Smooth muscle cell (in vitro differentiated cells): ENCODE measurements around the gene DMD. TPM values are rescaled to one million over a fixed set of nuclear protein-coding genes. Genes with fewer than 3 reads are reported as not detected.

Experiments
- DNase-seq: peaks from one replicate; lab custom pipeline; 2025; ENCODE audit not compliant: unreplicated experiment; lab: John Stamatoyannopoulos, UW
- H2AFZ ChIP-seq: fragments of 200-600 bp; sonication (generic); 2 replicates; pipeline ENCODE4 v1.6.0; 2016; ENCODE audit warnings: antibody characterized with exemption, low read depth, mild to moderate bottlenecking
- H3F3A ChIP-seq: fragments of 200-600 bp; sonication (generic); 2 replicates; pipeline ENCODE4 v1.6.0; 2017; ENCODE audit warnings: antibody characterized with exemption, low read depth
- H3K27ac ChIP-seq: fragments of 200-600 bp; sonication (generic); 2 replicates; pipeline ENCODE4 v1.5.1; 2016; ENCODE audit warnings: low read depth, mild to moderate bottlenecking
- H3K27me3 ChIP-seq: fragments of 200-600 bp; sonication (generic); 2 replicates; pipeline ENCODE4 v1.6.1; 2016; ENCODE audit warnings: low read depth, mild to moderate bottlenecking
- H3K36me3 ChIP-seq: fragments of 200-600 bp; sonication (generic); 2 replicates; pipeline ENCODE4 v1.5.1; 2016; ENCODE audit warnings: low read depth
- H3K4me1 ChIP-seq: fragments of 200-600 bp; sonication (generic); 2 replicates; pipeline ENCODE4 v1.5.1; 2016; ENCODE audit warnings: low read depth
- H3K4me2 ChIP-seq: fragments of 200-600 bp; sonication (generic); 2 replicates; pipeline ENCODE4 v1.6.0; 2016; ENCODE audit warnings: mild to moderate bottlenecking
- H3K4me3 ChIP-seq: fragments of 200-600 bp; sonication (generic); 2 replicates; pipeline ENCODE4 v1.5.1; 2016; ENCODE audit warnings: mild to moderate bottlenecking
- H3K79me2 ChIP-seq: fragments of 200-600 bp; sonication (generic); 2 replicates; pipeline ENCODE4 v1.6.0; 2016; ENCODE audit warnings: low read depth, mild to moderate bottlenecking
- H3K9ac ChIP-seq: fragments of 200-600 bp; sonication (generic); 2 replicates; pipeline ENCODE4 v1.6.0; 2016; ENCODE audit warnings: low read depth
- H3K9me3 ChIP-seq: fragments of 200-600 bp; sonication (generic); replicated peaks from 2 replicates; pipeline ENCODE4 v1.5.1; 2016; ENCODE audit warnings: low read depth
- H4K20me1 ChIP-seq: fragments of 200-600 bp; sonication (generic); 2 replicates; pipeline ENCODE4 v1.6.0; 2016; ENCODE audit warnings: low read depth
- WGBS: methylation state at CpG from one replicate; pipeline ENCODE4 v1.1.7; 2016; ENCODE audit warnings: low lambda C conversion rate; 5-methylcytosine and 5-hydroxymethylcytosine counted together
- polyA plus RNA-seq: library from polyadenylated mRNA; unstranded; fragments of >200 nt; fragmentation: Nextera tagmentation; extraction: Ambion mirVana; gene quantifications from 2 replicates; pipeline ENCODE4 v1.2.1, GENCODE V29; 2016
- total RNA-seq: library from RNA; depleted of rRNA; stranded (reverse); fragments of >200 nt; gene quantifications from 2 replicates; pipeline ENCODE4 v1.2.3, GENCODE V29; 2014
- TF ChIP-seq, protein P1 (sequence below): fragments of 200-600 bp; sonication (generic); IDR thresholded peaks from 2 replicates; pipeline ENCODE4 v1.5.1; 2017; ENCODE audit warnings: borderline replicate concordance, mild to moderate bottlenecking, antibody characterized with exemption; ENCODE audit not compliant: insufficient read depth, poor library complexity, severe bottlenecking

The DMD gene
- total and polyA plus RNA-seq, 2 experiments from 2014 or later: 12.3 to 12.6 TPM

DNA sequence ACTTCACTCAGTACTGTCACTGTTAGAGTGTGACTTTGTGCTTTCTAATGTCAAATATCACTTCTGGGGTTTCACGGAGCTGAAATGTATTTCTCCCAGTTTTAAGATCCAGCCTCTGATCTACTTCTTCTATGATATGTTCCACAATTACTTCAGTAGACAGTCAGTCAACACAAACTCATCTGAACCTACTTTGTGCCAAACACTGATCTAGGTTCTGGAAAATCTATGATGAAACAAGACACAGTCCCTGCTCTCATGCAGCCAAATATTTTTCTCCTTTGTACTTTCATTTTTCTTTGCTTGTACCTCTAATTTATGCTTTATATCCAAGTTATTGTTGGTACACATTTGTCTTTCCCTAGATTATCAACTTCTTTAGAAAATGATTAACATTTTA lies 1498.2 kb downstream of the DMD start:
- 81% methylated on average over 1 of the region's 1 CpG for WGBS
- TF ChIP-seq, protein P1, sequence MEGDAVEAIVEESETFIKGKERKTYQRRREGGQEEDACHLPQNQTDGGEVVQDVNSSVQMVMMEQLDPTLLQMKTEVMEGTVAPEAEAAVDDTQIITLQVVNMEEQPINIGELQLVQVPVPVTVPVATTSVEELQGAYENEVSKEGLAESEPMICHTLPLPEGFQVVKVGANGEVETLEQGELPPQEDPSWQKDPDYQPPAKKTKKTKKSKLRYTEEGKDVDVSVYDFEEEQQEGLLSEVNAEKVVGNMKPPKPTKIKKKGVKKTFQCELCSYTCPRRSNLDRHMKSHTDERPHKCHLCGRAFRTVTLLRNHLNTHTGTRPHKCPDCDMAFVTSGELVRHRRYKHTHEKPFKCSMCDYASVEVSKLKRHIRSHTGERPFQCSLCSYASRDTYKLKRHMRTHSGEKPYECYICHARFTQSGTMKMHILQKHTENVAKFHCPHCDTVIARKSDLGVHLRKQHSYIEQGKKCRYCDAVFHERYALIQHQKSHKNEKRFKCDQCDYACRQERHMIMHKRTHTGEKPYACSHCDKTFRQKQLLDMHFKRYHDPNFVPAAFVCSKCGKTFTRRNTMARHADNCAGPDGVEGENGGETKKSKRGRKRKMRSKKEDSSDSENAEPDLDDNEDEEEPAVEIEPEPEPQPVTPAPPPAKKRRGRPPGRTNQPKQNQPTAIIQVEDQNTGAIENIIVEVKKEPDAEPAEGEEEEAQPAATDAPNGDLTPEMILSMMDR: no peak

DNA sequence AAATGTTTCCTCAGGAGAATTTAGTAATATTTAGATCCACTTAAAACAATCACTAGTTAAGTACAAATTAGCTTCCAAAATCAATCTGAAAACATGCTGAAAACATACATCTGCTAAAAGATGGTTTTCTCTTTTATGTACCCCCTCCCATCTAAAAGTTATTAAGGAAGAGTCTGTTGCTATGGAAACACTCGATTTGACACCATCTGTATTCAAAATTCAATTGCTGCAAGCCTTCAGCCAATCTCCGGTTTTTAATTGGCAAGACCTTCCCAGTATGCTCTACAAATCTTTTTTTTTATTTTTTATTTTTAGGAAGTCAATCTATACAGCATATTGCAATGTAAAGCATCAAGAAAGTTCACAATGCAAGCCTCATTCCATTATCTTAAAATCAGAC lies 1500.2 kb downstream of the DMD start:
- Histone ChIP-seq H3K4me1 (no peaks in the 10 kb centered on the region), H3K36me3 (no peaks in the 10 kb centered on the region), H2AFZ (no peak overlapping the region), H3K79me2 (no peaks in the 10 kb centered on the region), H3F3A (no peaks in the 10 kb centered on the region), H3K27me3 (no peaks in the 10 kb centered on the region), H3K27ac (no peak overlapping the region), H3K4me2 (no peak overlapping the region), H4K20me1 (no peaks in the 10 kb centered on the region), H3K9ac (no peak overlapping the region), H3K4me3 (no peak overlapping the region), H3K9me3 (no peaks in the 10 kb centered on the region)
- TF ChIP-seq, protein P1: no peak
- no peak for DNase-seq
- 57% methylated on average over 2 of the region's 2 CpGs for WGBS

More for the DNA sequence above, 1498.2 kb downstream of the DMD start:
- no peak overlapping the region for H3K9ac ChIP-seq
- H2AFZ ChIP-seq: no peak overlapping the region
- no peak for DNase-seq
- no peak overlapping the region for H3K4me2 ChIP-seq
- no peaks in the 10 kb centered on the region for H3K27me3 ChIP-seq
- H4K20me1 ChIP-seq: no peaks in the 10 kb centered on the region
- no peaks in the 10 kb centered on the region for H3F3A ChIP-seq
- no peak overlapping the region for H3K4me3 ChIP-seq
- no peak overlapping the region for H3K27ac ChIP-seq
- H3K9me3 ChIP-seq: no peaks in the 10 kb centered on the region
- H3K79me2 ChIP-seq: no peaks in the 10 kb centered on the region
- H3K4me1 ChIP-seq: no peaks in the 10 kb centered on the region
- no peaks in the 10 kb centered on the region for H3K36me3 ChIP-seq

DNA sequence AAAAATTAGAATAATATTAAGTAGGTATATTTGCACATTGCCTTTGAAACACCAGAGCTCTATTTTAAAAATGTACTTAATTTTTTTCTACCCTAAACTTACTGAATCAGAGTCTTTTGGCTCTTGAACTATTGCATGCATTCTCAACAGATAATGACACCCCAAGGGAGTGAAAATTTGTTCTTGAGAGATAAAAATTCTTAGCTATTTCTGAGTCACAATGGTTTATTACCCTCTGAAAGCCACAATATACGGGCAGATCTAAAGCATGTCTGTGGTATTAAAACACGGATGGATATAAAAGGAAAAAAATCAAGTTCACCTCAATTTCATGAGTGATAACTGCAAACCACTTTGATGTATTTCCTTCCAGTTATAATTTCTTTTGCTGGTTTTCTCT lies 1503.2 kb downstream of the DMD start:
- TF ChIP-seq, protein P1: no peak
- H3K27ac ChIP-seq: no peak overlapping the region
- no peaks in the 10 kb centered on the region for H3K9me3 ChIP-seq
- no peak overlapping the region for H3K4me2 ChIP-seq
- H3K4me3 ChIP-seq: no peak overlapping the region
- DNase-seq: no peak
- 33% methylated on average over 2 of the region's 2 CpGs for WGBS
- no peaks in the 10 kb centered on the region for H3F3A ChIP-seq
- no peak overlapping the region for H2AFZ ChIP-seq
- no peaks in the 10 kb centered on the region for H3K4me1 ChIP-seq
- no peaks in the 10 kb centered on the region for H4K20me1 ChIP-seq
- H3K9ac ChIP-seq: no peak overlapping the region
- H3K79me2 ChIP-seq: no peaks in the 10 kb centered on the region
- H3K36me3 ChIP-seq: no peaks in the 10 kb centered on the region
- no peaks in the 10 kb centered on the region for H3K27me3 ChIP-seq

DNA sequence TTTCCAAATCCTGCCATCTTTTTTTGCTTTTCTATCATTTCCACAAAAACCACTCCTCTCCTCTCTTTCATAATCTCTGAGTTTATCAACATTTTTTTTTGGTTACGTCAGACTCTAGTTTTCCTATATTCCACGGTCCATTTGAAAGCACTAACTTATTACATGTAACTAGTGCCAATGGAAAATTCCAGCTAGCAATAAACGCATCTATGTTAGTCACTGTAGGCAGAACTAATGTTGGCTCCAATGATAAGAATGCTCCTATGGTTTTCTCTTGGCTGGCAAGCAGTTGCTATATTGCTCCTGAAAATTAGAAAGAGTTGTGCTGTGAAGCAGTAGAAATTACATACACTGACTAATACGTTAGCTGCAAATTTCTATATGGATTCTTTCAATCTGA lies 1504.9 kb downstream of the DMD start:
- no peak overlapping the region for H3K4me3 ChIP-seq
- DNase-seq: no peak
- no peaks in the 10 kb centered on the region for H3K9me3 ChIP-seq
- no peaks in the 10 kb centered on the region for H3K27me3 ChIP-seq
- no peak overlapping the region for H3K9ac ChIP-seq
- H3K4me2 ChIP-seq: no peak overlapping the region
- no peak overlapping the region for H3K27ac ChIP-seq
- 64% methylated on average over 4 of the region's 4 CpGs for WGBS
- H2AFZ ChIP-seq: no peak overlapping the region
- no peaks in the 10 kb centered on the region for H3K36me3 ChIP-seq
- H3K79me2 ChIP-seq: no peaks in the 10 kb centered on the region
- TF ChIP-seq, protein P1: no peak
- H3K4me1 ChIP-seq: no peaks in the 10 kb centered on the region
- H3F3A ChIP-seq: no peaks in the 10 kb centered on the region
- no peaks in the 10 kb centered on the region for H4K20me1 ChIP-seq
